Kidney epithelial cell (primary cell): ENCODE results near the gene YIF1B. TPM values are rescaled to one million over a fixed set of nuclear protein-coding genes. Genes with fewer than 3 reads are reported as not detected.

Experiments used
- DNase-seq: peaks from one replicate; pipeline ENCODE4 v3.0.0-alpha.2; 2010; ENCODE audit warnings: low read depth
- H3K27me3 ChIP-seq: 2 replicates; pipeline ENCODE4 v1.6.0; 2011; ENCODE audit warnings: low read length; ENCODE audit not compliant: control insufficient read depth, insufficient read depth
- H3K36me3 ChIP-seq: 2 replicates; pipeline ENCODE4 v1.5.1; 2011; ENCODE audit warnings: low read length; ENCODE audit not compliant: control insufficient read depth, insufficient read depth
- H3K4me3 ChIP-seq: 2 replicates; pipeline ENCODE4 v1.5.1; 2011; ENCODE audit warnings: low read depth, mild to moderate bottlenecking, control low read depth, low read length
- total RNA-seq: library from RNA; depleted of rRNA; stranded (reverse); fragments of >200 nt; gene quantifications from 2 replicates; pipeline ENCODE4 v1.2.3, GENCODE V29; 2015
- TF ChIP-seq, protein P1 (sequence below): IDR thresholded peaks from 2 replicates; pipeline ENCODE4 v1.5.1; 2011; ENCODE audit warnings: mild to moderate bottlenecking, moderate library complexity, low read length, control low read depth, inconsistent platforms; ENCODE audit not compliant: insufficient read depth, poor library complexity, severe bottlenecking

YIF1B gene
- total RNA-seq, 1 donor from 2014 or later: 66.7 TPM

DNA sequence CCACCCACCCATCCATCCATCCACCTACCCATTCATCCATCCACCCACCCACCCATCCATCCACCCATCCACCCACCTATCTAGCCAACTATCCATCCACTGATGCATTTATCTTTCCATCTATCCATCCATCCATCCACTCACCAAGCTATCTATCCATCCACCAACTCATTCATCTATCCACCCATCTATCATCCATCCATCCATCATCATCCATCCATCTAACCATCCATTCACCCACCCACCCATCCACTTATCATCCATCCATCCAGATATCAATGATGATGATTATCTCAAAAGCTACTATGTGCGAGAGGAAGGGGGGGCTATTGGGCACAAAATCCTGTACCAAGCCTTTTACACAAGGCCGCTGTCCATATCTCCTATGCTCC, 5.5 kb downstream of the YIF1B start:
- Histone ChIP-seq H3K4me3 (no peak overlapping the region), H3K36me3 (no peaks in the 10 kb centered on the region), H3K27me3 (no peaks in the 10 kb centered on the region)
- TF ChIP-seq, protein P1, sequence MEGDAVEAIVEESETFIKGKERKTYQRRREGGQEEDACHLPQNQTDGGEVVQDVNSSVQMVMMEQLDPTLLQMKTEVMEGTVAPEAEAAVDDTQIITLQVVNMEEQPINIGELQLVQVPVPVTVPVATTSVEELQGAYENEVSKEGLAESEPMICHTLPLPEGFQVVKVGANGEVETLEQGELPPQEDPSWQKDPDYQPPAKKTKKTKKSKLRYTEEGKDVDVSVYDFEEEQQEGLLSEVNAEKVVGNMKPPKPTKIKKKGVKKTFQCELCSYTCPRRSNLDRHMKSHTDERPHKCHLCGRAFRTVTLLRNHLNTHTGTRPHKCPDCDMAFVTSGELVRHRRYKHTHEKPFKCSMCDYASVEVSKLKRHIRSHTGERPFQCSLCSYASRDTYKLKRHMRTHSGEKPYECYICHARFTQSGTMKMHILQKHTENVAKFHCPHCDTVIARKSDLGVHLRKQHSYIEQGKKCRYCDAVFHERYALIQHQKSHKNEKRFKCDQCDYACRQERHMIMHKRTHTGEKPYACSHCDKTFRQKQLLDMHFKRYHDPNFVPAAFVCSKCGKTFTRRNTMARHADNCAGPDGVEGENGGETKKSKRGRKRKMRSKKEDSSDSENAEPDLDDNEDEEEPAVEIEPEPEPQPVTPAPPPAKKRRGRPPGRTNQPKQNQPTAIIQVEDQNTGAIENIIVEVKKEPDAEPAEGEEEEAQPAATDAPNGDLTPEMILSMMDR: no peak
- DNase-seq: no peak

DNA sequence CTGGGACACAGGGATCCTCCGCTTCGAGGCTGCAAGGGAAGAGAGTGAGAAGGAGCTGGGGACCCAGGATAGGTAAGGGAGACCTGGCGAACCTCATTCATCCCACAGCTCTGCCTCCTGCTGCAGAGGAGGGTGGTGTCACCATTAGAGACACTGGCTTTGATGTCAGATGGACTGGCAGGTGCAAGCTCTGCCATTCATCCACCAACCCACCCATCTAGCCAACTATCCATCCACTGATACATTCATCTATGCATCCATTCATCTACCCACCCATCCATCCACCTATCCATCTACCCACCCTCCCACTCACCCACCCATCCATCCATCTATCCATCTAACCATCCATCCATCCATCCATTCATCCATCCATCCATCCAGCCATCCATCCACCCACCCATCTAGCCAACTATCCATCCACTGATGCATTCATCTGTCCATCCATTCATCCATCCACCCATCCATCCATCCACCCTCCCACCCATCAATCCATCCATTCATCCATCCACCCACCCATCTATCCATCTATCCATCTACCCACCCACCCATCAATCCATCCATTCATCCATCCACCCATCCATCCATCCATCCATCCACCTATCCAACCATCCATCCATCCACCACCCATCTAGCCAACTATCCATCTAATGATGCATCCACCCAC, 6.0 kb downstream of the YIF1B start:
- Histone ChIP-seq H3K36me3 (no peaks in the 10 kb centered on the region), H3K27me3 (no peaks in the 10 kb centered on the region), H3K4me3 (no peak overlapping the region)
- no peak for DNase-seq
- TF ChIP-seq, protein P1: no peak

DNA sequence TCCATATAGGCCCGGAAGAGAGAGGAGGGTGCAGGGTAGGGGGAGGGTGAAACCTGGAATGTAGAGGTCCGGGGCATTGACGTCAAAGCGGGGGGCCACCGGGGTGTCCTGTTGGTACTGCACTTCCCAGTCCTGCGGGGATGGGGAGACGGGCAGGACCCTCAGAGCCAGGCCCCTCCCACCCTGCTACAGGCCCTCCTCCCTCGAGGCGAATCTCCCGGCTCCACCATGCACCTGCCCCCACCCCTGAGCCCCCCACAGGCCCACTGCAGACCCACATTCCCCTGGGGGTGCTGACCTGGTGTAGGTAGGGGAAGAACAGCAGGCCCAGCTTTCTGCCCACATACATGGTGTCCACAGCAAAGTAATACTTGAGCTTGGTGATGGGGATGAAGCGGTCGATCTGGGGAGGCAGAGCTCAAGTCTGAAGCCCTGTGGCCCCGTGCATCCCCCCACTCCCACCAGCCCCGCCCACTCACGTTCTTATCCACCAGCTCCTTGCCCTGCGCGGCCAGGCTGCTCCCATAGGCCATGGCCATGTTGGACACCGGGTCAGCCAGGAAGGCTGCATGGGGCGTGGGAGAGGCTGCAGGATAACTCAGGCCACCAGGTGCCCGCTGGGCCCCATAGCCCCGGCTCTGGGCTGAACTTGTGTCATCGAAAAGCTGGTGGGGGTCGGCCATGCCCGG, 6.7 kb downstream of the YIF1B start:
- Histone ChIP-seq H3K4me3 (no peak overlapping the region), H3K36me3 (no peaks in the 10 kb centered on the region), H3K27me3 (no peaks in the 10 kb centered on the region)
- no peak for DNase-seq
- TF ChIP-seq, protein P1: no peak

DNA sequence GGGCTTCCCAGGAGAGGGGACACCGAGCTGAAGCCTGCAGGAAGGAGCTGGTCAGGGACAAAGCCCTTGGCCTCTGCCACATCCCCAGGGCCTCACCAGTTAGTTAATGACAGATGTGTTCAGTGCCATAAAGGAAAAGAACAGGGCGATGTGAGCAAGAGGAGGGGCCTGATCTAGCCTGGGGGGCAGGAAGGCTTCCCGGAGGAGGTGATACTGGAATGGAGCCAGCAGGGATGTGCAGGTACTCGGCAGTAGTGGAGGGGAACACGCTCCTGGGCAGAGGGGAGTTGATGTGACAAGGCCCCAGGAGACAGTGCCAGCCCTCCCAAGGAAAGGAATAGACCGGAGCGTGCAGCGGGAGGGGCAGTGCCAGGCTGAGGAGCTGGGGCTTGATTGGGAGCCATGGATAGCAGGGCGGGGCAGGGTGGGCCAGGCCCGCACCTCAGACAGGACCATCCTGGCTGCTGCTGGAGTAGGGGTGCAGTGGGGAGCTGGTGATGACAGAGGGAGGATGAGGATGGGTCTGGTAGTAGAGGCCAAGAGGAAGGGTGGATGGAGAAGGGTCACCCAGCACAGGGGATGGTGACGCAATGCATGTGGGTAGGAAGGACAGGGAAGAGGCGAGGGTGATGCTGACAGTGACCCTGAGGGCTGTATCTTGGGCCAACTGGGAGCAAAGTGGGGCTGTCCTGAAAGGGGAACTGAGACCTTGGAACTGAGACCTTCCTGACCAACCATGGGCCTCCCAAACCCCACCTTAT, 7.6 kb downstream of the YIF1B start:
- TF ChIP-seq, protein P1: no peak
- Histone ChIP-seq H3K36me3 (no peaks in the 10 kb centered on the region), H3K27me3 (no peaks in the 10 kb centered on the region), H3K4me3 (no peak overlapping the region)
- DNase-seq: no peak

DNA sequence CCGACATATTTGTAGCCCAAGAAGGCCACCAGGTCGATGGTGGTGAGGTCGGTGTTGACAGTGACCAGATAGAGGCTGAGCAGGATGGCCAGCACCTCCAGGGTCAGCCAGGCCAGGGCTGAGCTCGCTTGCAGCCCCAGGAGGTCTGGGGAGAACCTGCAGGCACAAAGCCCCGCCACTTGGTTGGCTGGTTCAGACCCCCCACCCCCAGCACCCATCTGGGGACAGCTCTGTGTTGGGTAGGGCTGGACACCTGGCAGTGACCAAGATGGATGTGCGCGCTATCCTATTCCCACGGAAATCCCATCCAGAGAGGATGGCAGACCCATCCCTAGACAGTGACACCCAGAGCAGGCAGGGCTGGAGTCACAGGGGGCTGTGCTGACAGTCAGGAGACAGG, 8.2 kb downstream of the YIF1B start:
- Histone ChIP-seq H3K4me3 (no peak overlapping the region), H3K36me3 (no peaks in the 10 kb centered on the region), H3K27me3 (no peaks in the 10 kb centered on the region)
- no peak for DNase-seq
- TF ChIP-seq, protein P1: no peak
